ENCODE results near the gene NAA20. TPM values are rescaled to one million over a fixed set of nuclear protein-coding genes. Genes with fewer than 3 reads are reported as not detected.

The NAA20 gene
- total and polyA plus RNA-seq, 2 of the 13 experiments (the other 11 are each of a cell fraction or from before 2014, with no cell fraction given) = 81.9 to 82.8 TPM

- TF ChIP-seq ZNF512B (CRISPR knock-in tag; IDR thresholded peaks at IDR 0.05; ENCODE audit: borderline replicate concordance) = no peak; the same call in 1 of the 2 replicates
- no peak for TF ChIP-seq SNRNP70 (IDR thresholded peaks at IDR 0.05; ENCODE audit: low read depth, low read length)
- no peak for TF ChIP-seq TOE1 (CRISPR knock-in tag; IDR thresholded peaks at IDR 0.05)
- no peak for TF ChIP-seq SOX6 (IDR thresholded peaks at IDR 0.05)
- peak; percentile 89 for TF ChIP-seq SOX6 (CRISPR knock-in tag; IDR thresholded peaks at IDR 0.05)
- TF ChIP-seq SKIL (CRISPR knock-in tag; IDR thresholded peaks at IDR 0.05; ENCODE audit: borderline replicate concordance) = peak; percentile 53; the same call in 1 of the 2 replicates
- TF ChIP-seq PREB (CRISPR knock-in tag; IDR thresholded peaks at IDR 0.05) = no peak
- no peak for TF ChIP-seq ZNF773 (CRISPR knock-in tag; IDR thresholded peaks at IDR 0.05; ENCODE audit: borderline replicate concordance)
- TF ChIP-seq ZNF264 (CRISPR knock-in tag; IDR thresholded peaks at IDR 0.05) = no peak
- peak; percentile 79; the same call in 1 of the 2 replicates for TF ChIP-seq BRCA1 (CRISPR knock-in tag; IDR thresholded peaks at IDR 0.05)
- TF ChIP-seq BCL6 (CRISPR knock-in tag; IDR thresholded peaks at IDR 0.05) = peak; percentile 81
- TF ChIP-seq PPARG (CRISPR knock-in tag; conservative IDR thresholded peaks at IDR 0.05) = peak; percentile 54; the same call in 1 of the 2 replicates
- TF ChIP-seq SIN3B (IDR thresholded peaks at IDR 0.05; ENCODE audit: low read length) = no peak; the same call in 1 of the 2 replicates
- peak; percentile 57; the same call in 1 of the 2 replicates for TF ChIP-seq NR2C2 (CRISPR knock-in tag; IDR thresholded peaks at IDR 0.05; ENCODE audit: borderline replicate concordance)
- TF ChIP-seq MTF2 (CRISPR knock-in tag; IDR thresholded peaks at IDR 0.05; ENCODE audit: borderline replicate concordance) = no peak
- TF ChIP-seq ZKSCAN5 (CRISPR knock-in tag; IDR thresholded peaks at IDR 0.05) = no peak
- TF ChIP-seq HOXA9 (CRISPR knock-in tag; IDR thresholded peaks at IDR 0.05; ENCODE audit: borderline replicate concordance) = no peak
- TF ChIP-seq ZFAT (CRISPR knock-in tag; conservative IDR thresholded peaks at IDR 0.05) = no peak
Observed at GRCh38 chr20:20010639-20011500, 6.3 kb upstream of the NAA20 start (continued).
